Gastroesophageal sphincter (tissue), 4 donors: ENCODE data around the gene XIRP2. TPM values are rescaled to one million over a fixed set of nuclear protein-coding genes. Genes with fewer than 3 reads are reported as not detected.

Experiments
- ATAC-seq: fragments of 150-250 bp; one replicate; pipeline ENCODE4 v1.9.1; 2016; ENCODE audit warnings: mild to moderate bottlenecking, moderate library complexity
- H3K27ac ChIP-seq, 4 donors: fragments of 200-600 bp; sonication (generic) in 3 of 4; 1 replicate in 3 of 4; 2 replicates in 1 of 4; pipeline ENCODE4 v1.5.1; 2016 to 2019
- H3K27me3 ChIP-seq: fragments of 200-600 bp; sonication (generic); one replicate; pipeline ENCODE4 v1.5.1; 2019
- H3K36me3 ChIP-seq, 2 donors: fragments of 200-600 bp; sonication (generic); one replicate each; pipeline ENCODE4 v1.5.1; 2019; ENCODE audit warnings: control low read depth in 1 of 2
- H3K4me1 ChIP-seq, 3 donors: fragments of 200-600 bp; sonication (generic); 1 replicate in 2 of 3; 2 replicates in 1 of 3; pipeline ENCODE4 v1.5.1; 2016 to 2019; ENCODE audit warnings: control low read depth in 2 of 3
- H3K4me3 ChIP-seq, 2 donors: fragments of 200-600 bp; sonication (generic); one replicate each; pipeline ENCODE4 v1.5.1; 2019; ENCODE audit warnings: mild to moderate bottlenecking in 1 of 2, moderate library complexity in 1 of 2
- H3K9me3 ChIP-seq, 3 donors: fragments of 200-600 bp; sonication (generic); one replicate each; pipeline ENCODE4 v1.5.1; 2017 to 2019; ENCODE audit warnings: control low read depth in 2 of 3
- CTCF ChIP-seq, 4 experiments: fragments of 200-600 bp in 2 of 4; fragments of 450-650 bp in 2 of 4; sonication (generic) in 1 of 4; IDR thresholded peaks; one replicate each; pipeline ENCODE4 v1.5.1; 2017 to 2019; ENCODE audit warnings: antibody characterized with exemption in 4 of 4, mild to moderate bottlenecking in 2 of 4, moderate library complexity in 2 of 4
- EP300 ChIP-seq: sonication (generic); formaldehyde crosslinking; IDR thresholded peaks from one replicate; pipeline ENCODE4 v1.6.1; 2017; ENCODE audit warnings: antibody characterized with exemption, mild to moderate bottlenecking
- POLR2A ChIP-seq, 2 donors: fragments of 450-650 bp; IDR thresholded peaks; one replicate each; pipeline ENCODE4 v1.6.1; 2017; ENCODE audit warnings: antibody characterized with exemption in 2 of 2, mild to moderate bottlenecking in 2 of 2, moderate library complexity in 1 of 2
- POLR2AphosphoS5 ChIP-seq: sonication (generic); formaldehyde crosslinking; IDR thresholded peaks from one replicate; pipeline ENCODE4 v1.6.1; 2017; ENCODE audit warnings: antibody characterized with exemption
- WGBS, 2 donors: methylation state at CpG; one replicate each; pipeline ENCODE4 v1.1.5; 2018; ENCODE audit warnings: low coverage in 1 of 2; 5-methylcytosine and 5-hydroxymethylcytosine counted together
- total RNA-seq, 4 donors: library from RNA; depleted of rRNA; stranded (reverse); fragments of >200 nt; gene quantifications; one replicate each; pipeline ENCODE4 v1.1.0, GENCODE V29; 2016

XIRP2 gene
- total RNA-seq, 4 donors from 2014 or later: 0.19 TPM; not detected in 3

- Histone ChIP-seq H3K27ac (no peak overlapping the region), H3K36me3 (no peaks in the 10 kb centered on the region), H3K9me3 (no peaks in the 10 kb centered on the region), H3K27me3 (peaks cover 71% of the 10 kb centered on the region), H3K4me1 (peaks cover 0 to 22% (median 9%) of the 10 kb centered on the region in 3 donors), H3K4me3 (no peak overlapping the region)
- no peak for ATAC-seq
- TF ChIP-seq POLR2A (IDR thresholded peaks at IDR 0.05) (no peak), POLR2AphosphoS5 (no peak), CTCF (IDR thresholded peaks at IDR 0.05) (no peak), EP300 (no peak)
- 75 to 93% methylated on average over 1 of the region's 1 CpG for WGBS, 2 donors
These were observed 409.7 kb downstream of the XIRP2 start for GRCh38 chr2:167298017-167298416.
